Measurements from ENCODE around the gene OR10G4.
"Not testable (repeated sequence)": the region's sequence is repeated elsewhere in the genome, so short reads cannot be mapped to it uniquely, and the experiment has no call there.

Gene OR10G4

GRCh38 chr11:124012697-124013096 is at the start of gene OR10G4:
TSS of gene OR10G4 (plus strand) at chr11:124012997. CDS start at chr11:124015575, 2,578 bp downstream.
- no peak for DNase-seq

GRCh38 chr11:123973816-123974215 is 39.0 kb upstream of the OR10G4 start:
- DNase-seq: no peak

- no peak for DNase-seq
These were observed 35.8 kb upstream of the OR10G4 start for GRCh38 chr11:123976770-123977560.

GRCh38 chr11:123977731-123978347 is 35.0 kb upstream of the OR10G4 start, which contains the start of gene OR10S1:
TSS of gene OR10S1 (minus strand) at chr11:123977781. CDS start at chr11:123977664, 117 bp downstream.
- DNase-seq: no peak

- DNase-seq: no peak
These were observed 33.5 kb upstream of the OR10G4 start for GRCh38 chr11:123979311-123979710.

GRCh38 chr11:123995119-123995518 is 17.7 kb upstream of the OR10G4 start, which contains the start of gene OR10G6:
TSS of gene OR10G6 (minus strand) at chr11:123995161. CDS start at chr11:123995161, 0 bp downstream.
- DNase-seq: no peak

- DNase-seq: not testable (repeated sequence)
These were observed 3.0 kb downstream of the OR10G4 start for GRCh38 chr11:124015837-124016236.

- DNase-seq: no peak
These were observed 13.7 kb downstream of the OR10G4 start, which contains the start of gene OR10G8 for GRCh38 chr11:124026498-124026897. TSS of gene OR10G8 (plus strand) at chr11:124026798. CDS start at chr11:124029623, 2,825 bp downstream.

GRCh38 chr11:124036666-124037065 is 23.9 kb downstream of the OR10G4 start:
- DNase-seq: no peak

GRCh38 chr11:124039557-124039956 is 26.8 kb downstream of the OR10G4 start:
- DNase-seq: no peak

- no peak for DNase-seq
These were observed 28.5 kb downstream of the OR10G4 start, which contains the start of gene OR10G7 for GRCh38 chr11:124041254-124041653. TSS of gene OR10G7 (minus strand) at chr11:124041325. CDS start at chr11:124039001, 2,324 bp downstream.

- no peak for DNase-seq
These were observed 30.6 kb downstream of the OR10G4 start for GRCh38 chr11:124043420-124043819.

GRCh38 chr11:124050748-124051147 is 38.0 kb downstream of the OR10G4 start:
- DNase-seq: no peak

- DNase-seq: no peak
These were observed 40.2 kb downstream of the OR10G4 start for GRCh38 chr11:124052966-124053365.
